ENCODE data around the gene CCSER2.

The CCSER2 gene

DNA sequence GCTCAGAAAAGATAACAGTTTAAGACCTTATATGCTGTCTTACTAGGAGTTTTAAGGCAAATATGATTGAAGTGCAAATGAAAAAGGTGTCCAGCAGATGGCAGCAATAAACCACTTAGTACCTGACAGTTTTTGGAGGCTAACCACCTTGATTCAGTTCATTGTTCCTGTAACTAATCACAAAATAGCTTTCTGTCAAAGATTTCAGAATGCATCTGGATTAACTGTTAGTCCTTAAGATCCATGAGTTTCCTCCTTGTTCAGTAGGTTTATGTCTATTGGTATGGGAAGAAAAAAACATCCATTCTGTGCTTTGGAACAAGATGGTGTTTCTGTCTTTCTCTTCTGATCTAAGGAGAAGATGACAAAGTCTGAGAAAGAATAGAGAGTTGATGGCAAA, 46.6 kb downstream of the CCSER2 start:
- Histone ChIP-seq H4K20me1 (ENCODE audit: insufficient read depth, low read length) (no peaks in the 10 kb centered on the region), H3K4me2 (ENCODE audit: low read length) (no peak overlapping the region), H3K27ac (ENCODE audit: low read depth, low read length, poor library complexity, severe bottlenecking) (no peak overlapping the region), H3K9me2 (ENCODE audit: low read depth, low read length) (no peaks in the 10 kb centered on the region), H3K9ac (ENCODE audit: low read length) (no peak overlapping the region), H3K79me2 (ENCODE audit: insufficient read depth, low read length) (no peaks in the 10 kb centered on the region), H3K36me3 (ENCODE audit: insufficient read depth, low read length) (peaks cover 23% of the 10 kb centered on the region; the same call in 1 of the 2 replicates), H3K27me3 (ENCODE audit: insufficient read depth, low read length) (no peaks in the 10 kb centered on the region), H3K4me3 (ENCODE audit: low read depth, low read length, poor library complexity, severe bottlenecking) (no peak overlapping the region), H2AFZ (ENCODE audit: low read length) (no peak overlapping the region), H3K9me3 (ENCODE audit: low read length) (no peaks in the 10 kb centered on the region), H3K4me1 (ENCODE audit: insufficient read depth, low read length, severe bottlenecking) (no peaks in the 10 kb centered on the region), H3F3A (ENCODE audit: insufficient read depth, low read length) (no peaks in the 10 kb centered on the region)
- TF ChIP-seq EZH2 (IDR thresholded peaks at IDR 0.05; ENCODE audit: borderline replicate concordance, low read length): no peak
- TF ChIP-seq, protein P1, sequence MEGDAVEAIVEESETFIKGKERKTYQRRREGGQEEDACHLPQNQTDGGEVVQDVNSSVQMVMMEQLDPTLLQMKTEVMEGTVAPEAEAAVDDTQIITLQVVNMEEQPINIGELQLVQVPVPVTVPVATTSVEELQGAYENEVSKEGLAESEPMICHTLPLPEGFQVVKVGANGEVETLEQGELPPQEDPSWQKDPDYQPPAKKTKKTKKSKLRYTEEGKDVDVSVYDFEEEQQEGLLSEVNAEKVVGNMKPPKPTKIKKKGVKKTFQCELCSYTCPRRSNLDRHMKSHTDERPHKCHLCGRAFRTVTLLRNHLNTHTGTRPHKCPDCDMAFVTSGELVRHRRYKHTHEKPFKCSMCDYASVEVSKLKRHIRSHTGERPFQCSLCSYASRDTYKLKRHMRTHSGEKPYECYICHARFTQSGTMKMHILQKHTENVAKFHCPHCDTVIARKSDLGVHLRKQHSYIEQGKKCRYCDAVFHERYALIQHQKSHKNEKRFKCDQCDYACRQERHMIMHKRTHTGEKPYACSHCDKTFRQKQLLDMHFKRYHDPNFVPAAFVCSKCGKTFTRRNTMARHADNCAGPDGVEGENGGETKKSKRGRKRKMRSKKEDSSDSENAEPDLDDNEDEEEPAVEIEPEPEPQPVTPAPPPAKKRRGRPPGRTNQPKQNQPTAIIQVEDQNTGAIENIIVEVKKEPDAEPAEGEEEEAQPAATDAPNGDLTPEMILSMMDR (IDR thresholded peaks at IDR 0.05; ENCODE audit: low read length): peak; percentile 84

DNA sequence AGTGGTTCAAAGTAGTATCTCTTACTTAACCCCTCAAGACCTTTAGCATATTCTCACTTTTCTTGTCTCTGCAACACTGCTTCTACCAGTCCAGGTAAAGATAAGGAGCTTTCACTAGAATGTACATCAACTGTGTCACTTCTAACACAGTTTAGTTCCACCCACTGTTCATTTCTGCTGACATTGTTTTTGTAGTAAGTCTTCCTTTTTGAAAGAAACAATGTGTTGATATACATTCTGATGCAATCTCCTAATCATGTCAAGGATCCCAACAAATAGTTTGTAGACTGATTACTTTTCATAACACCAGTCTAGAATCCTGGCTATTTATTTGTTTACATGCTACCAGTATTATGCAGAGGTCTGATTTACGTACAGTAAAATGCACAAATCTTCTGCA, 47.5 kb downstream of the CCSER2 start:
- H3K4me3 ChIP-seq (ENCODE audit: low read depth, low read length, poor library complexity, severe bottlenecking): no peak overlapping the region
- H3K27ac ChIP-seq (ENCODE audit: low read depth, low read length, poor library complexity, severe bottlenecking): no peak overlapping the region
- no peaks in the 10 kb centered on the region for H3K27me3 ChIP-seq (ENCODE audit: insufficient read depth, low read length)
- no peak overlapping the region for H3K4me2 ChIP-seq (ENCODE audit: low read length)
- H3K9me2 ChIP-seq (ENCODE audit: low read depth, low read length): no peaks in the 10 kb centered on the region
- no peak overlapping the region for H2AFZ ChIP-seq (ENCODE audit: low read length)
- no peaks in the 10 kb centered on the region for H4K20me1 ChIP-seq (ENCODE audit: insufficient read depth, low read length)
- no peaks in the 10 kb centered on the region for H3K9me3 ChIP-seq (ENCODE audit: low read length)
- no peak overlapping the region for H3K9ac ChIP-seq (ENCODE audit: low read length)
- H3K79me2 ChIP-seq (ENCODE audit: insufficient read depth, low read length): no peaks in the 10 kb centered on the region
- no peak for TF ChIP-seq EZH2 (IDR thresholded peaks at IDR 0.05; ENCODE audit: borderline replicate concordance, low read length)
- TF ChIP-seq, protein P1 (IDR thresholded peaks at IDR 0.05; ENCODE audit: low read length): no peak
- H3F3A ChIP-seq (ENCODE audit: insufficient read depth, low read length): no peaks in the 10 kb centered on the region
- H3K36me3 ChIP-seq (ENCODE audit: insufficient read depth, low read length): peaks cover 22% of the 10 kb centered on the region; the same call in 1 of the 2 replicates
- no peaks in the 10 kb centered on the region for H3K4me1 ChIP-seq (ENCODE audit: insufficient read depth, low read length, severe bottlenecking)

- Histone ChIP-seq H3K27me3 (ENCODE audit: insufficient read depth, low read length) (no peaks in the 10 kb centered on the region), H3K9ac (ENCODE audit: low read length) (no peak overlapping the region), H2AFZ (ENCODE audit: low read length) (no peak overlapping the region), H3F3A (ENCODE audit: insufficient read depth, low read length) (no peaks in the 10 kb centered on the region), H3K4me3 (ENCODE audit: low read depth, low read length, poor library complexity, severe bottlenecking) (no peak overlapping the region), H3K36me3 (ENCODE audit: insufficient read depth, low read length) (no peaks in the 10 kb centered on the region), H3K9me2 (ENCODE audit: low read depth, low read length) (no peaks in the 10 kb centered on the region), H3K27ac (ENCODE audit: low read depth, low read length, poor library complexity, severe bottlenecking) (no peak overlapping the region), H3K9me3 (ENCODE audit: low read length) (no peaks in the 10 kb centered on the region), H3K79me2 (ENCODE audit: insufficient read depth, low read length) (no peaks in the 10 kb centered on the region), H3K4me2 (ENCODE audit: low read length) (no peak overlapping the region), H3K4me1 (ENCODE audit: insufficient read depth, low read length, severe bottlenecking) (no peaks in the 10 kb centered on the region), H4K20me1 (ENCODE audit: insufficient read depth, low read length) (no peaks in the 10 kb centered on the region)
- TF ChIP-seq, protein P1 (IDR thresholded peaks at IDR 0.05; ENCODE audit: low read length): no peak
- TF ChIP-seq EZH2 (IDR thresholded peaks at IDR 0.05; ENCODE audit: borderline replicate concordance, low read length): no peak
Measured at GRCh38 chr10:84388148-84388547, 59.8 kb downstream of the CCSER2 start.
